ENCODE results near the gene NRG3. TPM values are rescaled to one million over a fixed set of nuclear protein-coding genes. Genes with fewer than 3 reads are reported as not detected.

The NRG3 gene
- total RNA-seq: under 0.01 TPM in 1 of 2 replicates, not detected in the other

GRCh38 chr10:81874875-81875466 is at the start of gene NRG3:
Gene NRG3, plus strand, starts transcription at chr10:81875194.

